ENCODE data around the gene CTU2.

DNA sequence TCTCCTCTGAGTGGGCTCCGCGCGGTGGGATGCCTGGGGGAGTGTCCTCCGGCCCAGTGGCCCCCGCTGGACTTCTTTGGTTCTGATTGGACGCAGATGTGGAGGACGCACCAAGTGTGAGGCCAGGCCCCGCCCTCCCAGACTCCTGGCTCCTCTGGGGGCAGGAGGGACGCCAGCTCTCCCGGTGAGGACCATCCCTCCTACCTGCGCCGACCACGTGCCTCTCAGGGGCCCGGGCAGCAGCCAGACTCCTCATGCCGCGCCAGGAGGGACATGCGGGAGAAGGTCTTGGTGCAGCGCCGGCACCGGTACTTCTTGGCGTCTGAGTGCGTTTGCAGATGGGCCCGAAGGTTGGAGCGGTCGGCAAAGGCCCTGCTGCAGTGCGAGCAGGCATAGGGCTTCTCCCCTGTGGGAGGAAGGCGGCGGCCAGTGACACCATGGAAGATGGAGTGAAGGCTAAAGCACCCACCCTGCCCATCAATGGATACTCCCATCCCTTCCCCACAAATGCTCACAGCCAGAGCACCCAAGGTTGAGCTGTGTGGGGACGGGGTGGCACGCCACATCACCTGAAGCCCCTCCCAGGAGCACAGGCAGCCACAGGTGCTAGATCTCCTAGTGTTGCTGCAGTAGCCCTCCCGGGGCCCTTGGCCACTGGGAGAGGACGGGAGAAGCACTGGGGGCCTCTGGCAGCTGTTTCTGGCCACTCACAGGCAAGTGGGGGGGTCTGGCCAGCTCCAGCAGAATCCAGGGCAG is 27.9 kb upstream of the CTU2 start:
- TF ChIP-seq EZH2 (IDR thresholded peaks at IDR 0.05; ENCODE audit: insufficient read depth, low read length) = no peak
- TF ChIP-seq, protein P1, sequence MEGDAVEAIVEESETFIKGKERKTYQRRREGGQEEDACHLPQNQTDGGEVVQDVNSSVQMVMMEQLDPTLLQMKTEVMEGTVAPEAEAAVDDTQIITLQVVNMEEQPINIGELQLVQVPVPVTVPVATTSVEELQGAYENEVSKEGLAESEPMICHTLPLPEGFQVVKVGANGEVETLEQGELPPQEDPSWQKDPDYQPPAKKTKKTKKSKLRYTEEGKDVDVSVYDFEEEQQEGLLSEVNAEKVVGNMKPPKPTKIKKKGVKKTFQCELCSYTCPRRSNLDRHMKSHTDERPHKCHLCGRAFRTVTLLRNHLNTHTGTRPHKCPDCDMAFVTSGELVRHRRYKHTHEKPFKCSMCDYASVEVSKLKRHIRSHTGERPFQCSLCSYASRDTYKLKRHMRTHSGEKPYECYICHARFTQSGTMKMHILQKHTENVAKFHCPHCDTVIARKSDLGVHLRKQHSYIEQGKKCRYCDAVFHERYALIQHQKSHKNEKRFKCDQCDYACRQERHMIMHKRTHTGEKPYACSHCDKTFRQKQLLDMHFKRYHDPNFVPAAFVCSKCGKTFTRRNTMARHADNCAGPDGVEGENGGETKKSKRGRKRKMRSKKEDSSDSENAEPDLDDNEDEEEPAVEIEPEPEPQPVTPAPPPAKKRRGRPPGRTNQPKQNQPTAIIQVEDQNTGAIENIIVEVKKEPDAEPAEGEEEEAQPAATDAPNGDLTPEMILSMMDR (IDR thresholded peaks at IDR 0.05; ENCODE audit: insufficient read depth, low read depth, low read length) = no peak

All from astrocyte (in vitro differentiated cells and primary cell).